Prostate gland (tissue), 2 donors: Measurements from ENCODE around the gene MEF2D. TPM values are rescaled to one million over a fixed set of nuclear protein-coding genes. Genes with fewer than 3 reads are reported as not detected.

Experiments used
- DNase-seq: peaks from one replicate; pipeline ENCODE4 v3.0.0-alpha.2; 2019; ENCODE audit warnings: low spot score
- H3K27ac ChIP-seq, 2 donors: fragments of 200-600 bp; sonication (generic); 2 replicates each; pipeline ENCODE4 v1.5.1; 2017 to 2019
- H3K27me3 ChIP-seq: fragments of 200-600 bp; sonication (generic); replicated peaks from 2 replicates; pipeline ENCODE4 v1.5.1; 2019; ENCODE audit not compliant: insufficient read depth
- H3K36me3 ChIP-seq, 2 donors: fragments of 200-600 bp; sonication (generic); 1 replicate in 1 of 2; 2 replicates in 1 of 2; pipeline versions ENCODE4 v1.5.1 to v1.8.1; 2017 to 2019
- H3K4me1 ChIP-seq: fragments of 200-600 bp; sonication (generic); replicated peaks from 2 replicates; pipeline ENCODE4 v1.5.1; 2019
- H3K4me3 ChIP-seq, 2 donors: fragments of 200-600 bp; sonication (generic); 2 replicates each; pipeline ENCODE4 v1.5.1; 2017 to 2019
- H3K9me3 ChIP-seq: fragments of 200-600 bp; sonication (generic); 2 replicates; pipeline ENCODE4 v1.5.1; 2017
- POLR2A ChIP-seq: fragments of 450-650 bp; IDR thresholded peaks from one replicate; pipeline ENCODE4 v1.6.1; 2016; ENCODE audit warnings: antibody characterized with exemption, mild to moderate bottlenecking
- POLR2AphosphoS5 ChIP-seq: sonication (generic); formaldehyde crosslinking; IDR thresholded peaks from one replicate; pipeline ENCODE4 v1.6.1; 2017; ENCODE audit warnings: antibody characterized with exemption
- WGBS: methylation state at CpG from one replicate; pipeline ENCODE4 v1.1.5; 2018; 5-methylcytosine and 5-hydroxymethylcytosine counted together
- intact Hi-C: fragments of 100-400 bp; cut with DNase I; formaldehyde crosslinking; loops from one replicate; pipeline ENCODE4 v1.14.2; 2022
- total RNA-seq, 2 donors: library from RNA; depleted of rRNA; stranded (reverse); fragments of >200 nt; gene quantifications; one replicate each; pipeline ENCODE4 v1.1.0, GENCODE V29; 2016
- TF ChIP-seq, protein P1 (sequence below), 4 experiments: fragments of 200-600 bp in 2 of 4; fragments of 450-650 bp in 2 of 4; sonication (generic) in 2 of 4; IDR thresholded peaks; 1 replicate in 3 of 4; 2 replicates in 1 of 4; pipeline ENCODE4 v1.5.1; 2016 to 2019; ENCODE audit warnings: antibody characterized with exemption in 4 of 4, mild to moderate bottlenecking in 2 of 4, moderate library complexity in 2 of 4

Gene MEF2D
- total RNA-seq, 2 donors from 2014 or later = 52.1 to 128 TPM

DNA sequence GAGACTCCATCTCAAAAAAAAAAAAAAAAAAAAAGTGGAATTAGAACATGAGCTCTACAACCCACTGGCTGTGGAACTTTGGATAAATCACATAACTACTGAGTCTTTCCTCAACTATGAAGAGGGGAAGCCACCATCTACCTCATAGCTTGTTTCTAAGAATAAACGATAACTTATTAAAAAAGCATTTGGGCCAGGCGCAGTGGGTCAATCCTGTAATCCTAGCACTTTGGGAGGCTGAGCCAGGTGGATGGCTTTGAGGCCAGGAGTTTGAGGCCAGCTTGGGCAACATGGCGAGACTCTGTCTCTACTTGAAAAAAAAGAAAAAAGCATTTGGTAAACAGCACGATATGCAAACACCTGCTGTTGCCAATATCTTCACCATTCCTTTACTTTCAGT, 31.8 kb upstream of the MEF2D start:
- DNase-seq = no peak
- TF ChIP-seq, protein P1, sequence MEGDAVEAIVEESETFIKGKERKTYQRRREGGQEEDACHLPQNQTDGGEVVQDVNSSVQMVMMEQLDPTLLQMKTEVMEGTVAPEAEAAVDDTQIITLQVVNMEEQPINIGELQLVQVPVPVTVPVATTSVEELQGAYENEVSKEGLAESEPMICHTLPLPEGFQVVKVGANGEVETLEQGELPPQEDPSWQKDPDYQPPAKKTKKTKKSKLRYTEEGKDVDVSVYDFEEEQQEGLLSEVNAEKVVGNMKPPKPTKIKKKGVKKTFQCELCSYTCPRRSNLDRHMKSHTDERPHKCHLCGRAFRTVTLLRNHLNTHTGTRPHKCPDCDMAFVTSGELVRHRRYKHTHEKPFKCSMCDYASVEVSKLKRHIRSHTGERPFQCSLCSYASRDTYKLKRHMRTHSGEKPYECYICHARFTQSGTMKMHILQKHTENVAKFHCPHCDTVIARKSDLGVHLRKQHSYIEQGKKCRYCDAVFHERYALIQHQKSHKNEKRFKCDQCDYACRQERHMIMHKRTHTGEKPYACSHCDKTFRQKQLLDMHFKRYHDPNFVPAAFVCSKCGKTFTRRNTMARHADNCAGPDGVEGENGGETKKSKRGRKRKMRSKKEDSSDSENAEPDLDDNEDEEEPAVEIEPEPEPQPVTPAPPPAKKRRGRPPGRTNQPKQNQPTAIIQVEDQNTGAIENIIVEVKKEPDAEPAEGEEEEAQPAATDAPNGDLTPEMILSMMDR (IDR thresholded peaks at IDR 0.05) = no peak
- no peak for TF ChIP-seq POLR2AphosphoS5
- TF ChIP-seq POLR2A = no peak
- Histone ChIP-seq H3K4me3 (no peak overlapping the region), H3K4me1 (no peaks in the 10 kb centered on the region), H3K36me3 (no peaks in the 10 kb centered on the region), H3K27ac (no peak overlapping the region), H3K27me3 (no peaks in the 10 kb centered on the region), H3K9me3 (no peaks in the 10 kb centered on the region)
- intact Hi-C loops = no loop called here
- WGBS = 93% methylated on average over 4 of the region's 4 CpGs

DNA sequence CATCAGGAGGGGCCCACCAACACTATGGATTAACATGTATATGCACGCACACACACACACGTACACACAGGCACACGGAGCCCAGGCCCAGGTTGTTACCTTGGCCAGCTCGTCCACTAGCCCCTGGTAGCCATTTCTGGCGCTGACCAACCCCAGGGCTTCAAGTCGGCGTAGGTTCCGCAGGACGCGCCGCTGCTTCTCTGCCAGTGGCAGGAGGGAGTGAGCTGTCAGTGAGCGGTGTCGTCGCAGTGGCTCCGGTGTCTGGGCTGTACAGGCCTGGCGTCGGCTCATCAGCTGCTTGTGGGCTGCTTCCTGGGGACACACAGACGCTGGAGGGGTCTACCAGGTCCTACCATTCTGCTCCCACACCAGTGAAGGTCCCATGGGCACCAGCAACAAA, 29.4 kb upstream of the MEF2D start:
- no peaks in the 10 kb centered on the region for H3K36me3 ChIP-seq
- no peaks in the 10 kb centered on the region for H3K9me3 ChIP-seq
- H3K4me3 ChIP-seq = no peak overlapping the region
- no peak overlapping the region for H3K27ac ChIP-seq
- WGBS = 98% methylated on average over 18 of the region's 18 CpGs
- TF ChIP-seq, protein P1 (IDR thresholded peaks at IDR 0.05) = no peak
- TF ChIP-seq POLR2A (no peak), POLR2AphosphoS5 (no peak)
- intact Hi-C loops = no loop called here
- H3K27me3 ChIP-seq = no peaks in the 10 kb centered on the region
- DNase-seq = no peak
- H3K4me1 ChIP-seq = no peaks in the 10 kb centered on the region

GRCh38 chr1:156528875-156529425, 28.4 kb upstream of the MEF2D start:
- H3K9me3 ChIP-seq = no peaks in the 10 kb centered on the region
- H3K27ac ChIP-seq = no peak overlapping the region
- no peaks in the 10 kb centered on the region for H3K36me3 ChIP-seq
- no peaks in the 10 kb centered on the region for H3K27me3 ChIP-seq
- WGBS = 94% methylated on average over 8 of the region's 8 CpGs
- H3K4me3 ChIP-seq = no peak overlapping the region
- no peak for DNase-seq
- intact Hi-C loops = no loop called here
- TF ChIP-seq, protein P1 (IDR thresholded peaks at IDR 0.05) = no peak
- no peak for TF ChIP-seq POLR2AphosphoS5
- H3K4me1 ChIP-seq = no peaks in the 10 kb centered on the region

DNA sequence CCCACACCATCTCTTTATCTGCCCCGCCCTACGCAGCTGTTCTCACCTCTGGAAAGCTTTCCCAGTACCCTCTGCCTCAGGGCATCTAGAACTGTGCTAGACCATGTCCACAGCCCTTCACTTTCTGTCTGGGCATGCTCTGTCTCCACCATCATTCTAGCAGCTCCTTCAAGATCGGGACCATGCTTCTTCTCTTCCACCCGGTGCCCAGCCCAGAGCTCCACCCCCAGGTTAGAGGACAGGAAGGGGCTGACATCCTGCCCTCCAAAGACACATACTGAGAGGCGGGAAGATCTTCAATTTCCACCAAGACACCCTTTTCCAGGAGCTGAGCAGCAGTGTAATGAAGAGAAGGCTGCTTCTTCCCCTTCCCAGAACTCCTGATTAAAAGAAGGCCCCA, 27.7 kb upstream of the MEF2D start:
- Histone ChIP-seq H3K27me3 (no peaks in the 10 kb centered on the region), H3K9me3 (no peaks in the 10 kb centered on the region), H3K4me1 (no peaks in the 10 kb centered on the region), H3K36me3 (no peaks in the 10 kb centered on the region), H3K27ac (no peak overlapping the region), H3K4me3 (no peak overlapping the region)
- TF ChIP-seq, protein P1 (IDR thresholded peaks at IDR 0.05) = no peak
- TF ChIP-seq POLR2A (no peak), POLR2AphosphoS5 (no peak)
- DNase-seq = no peak
- 86% methylated on average over 5 of the region's 5 CpGs for WGBS
- intact Hi-C loops = no loop called here

DNA sequence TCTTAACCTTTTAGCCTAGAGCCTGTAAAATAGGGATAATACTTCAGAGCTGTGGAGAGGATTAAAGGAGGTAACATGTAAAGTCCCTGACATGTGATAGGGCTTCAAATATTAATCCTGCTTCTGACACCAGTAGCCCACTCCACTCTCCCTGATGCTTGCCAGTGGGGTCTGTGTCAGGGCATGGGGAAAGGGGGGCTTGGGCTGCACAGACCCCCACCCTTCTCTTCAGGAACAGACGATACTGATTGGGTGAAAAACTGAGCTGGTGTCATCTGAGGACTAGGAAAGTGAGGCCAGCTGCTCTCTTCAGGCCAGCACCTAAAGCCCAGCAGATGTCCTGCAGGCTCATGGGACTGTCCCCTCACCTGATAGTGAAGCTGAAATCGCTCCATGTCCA, 27.0 kb upstream of the MEF2D start:
- Histone ChIP-seq H3K36me3 (no peaks in the 10 kb centered on the region), H3K4me3 (no peak overlapping the region), H3K9me3 (no peaks in the 10 kb centered on the region), H3K27ac (no peak overlapping the region), H3K4me1 (no peaks in the 10 kb centered on the region), H3K27me3 (no peaks in the 10 kb centered on the region)
- TF ChIP-seq, protein P1 (IDR thresholded peaks at IDR 0.05) = no peak
- no peak for TF ChIP-seq POLR2A
- no peak for TF ChIP-seq POLR2AphosphoS5
- WGBS = 83% methylated on average over 2 of the region's 2 CpGs
- intact Hi-C loops = no loop called here
- no peak for DNase-seq
